Measurements from ENCODE around the gene VIPAS39. TPM values are rescaled to one million over a fixed set of nuclear protein-coding genes. Genes with fewer than 3 reads are reported as not detected.

Gene VIPAS39
- total and polyA plus RNA-seq, 2 of the 13 experiments (the other 11 are each of a cell fraction or from before 2014, with no cell fraction given): 13.3 to 21.5 TPM

DNA sequence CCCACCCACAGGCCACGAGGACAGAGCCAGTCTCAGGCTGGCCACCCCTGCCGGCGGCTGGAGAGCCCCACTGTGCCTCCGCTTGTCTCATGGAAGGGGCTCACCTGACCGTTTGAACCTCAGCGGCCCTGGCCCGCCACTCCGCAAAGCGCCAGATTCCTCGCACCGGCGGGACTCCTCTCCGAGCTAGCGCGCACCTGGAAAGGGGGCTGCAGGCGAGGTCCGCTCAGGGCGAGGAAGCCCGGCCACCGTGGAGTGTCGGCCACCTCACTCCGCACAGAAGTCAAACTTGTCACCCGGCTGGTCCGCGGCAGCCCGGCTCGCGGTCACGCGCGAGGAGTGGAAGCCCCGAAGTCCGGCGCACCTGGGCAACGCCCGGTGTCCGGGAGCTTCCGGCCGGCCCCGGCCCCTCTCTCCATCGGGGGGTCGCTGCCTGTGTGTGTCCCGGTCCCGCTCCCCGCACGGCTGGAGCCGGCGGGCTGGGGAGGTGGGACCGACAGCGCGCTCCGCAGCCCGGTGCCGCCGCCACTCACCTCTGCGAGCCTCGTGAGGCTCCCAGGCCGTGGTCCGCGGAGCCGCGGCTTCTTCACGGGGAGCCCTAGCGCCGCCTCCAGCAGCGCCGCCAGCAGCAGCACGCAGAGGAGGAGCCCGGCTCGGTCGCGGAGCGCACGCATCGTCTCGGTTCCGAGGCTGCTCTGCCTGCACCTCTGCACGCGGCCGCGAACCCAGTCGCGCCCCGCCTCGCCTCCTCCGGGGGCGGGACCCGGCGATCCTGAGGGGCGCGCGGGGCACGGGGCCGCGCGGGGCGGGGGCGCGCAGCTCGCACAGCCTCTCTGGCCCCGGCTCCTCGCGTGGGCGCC is 40.9 kb upstream of the VIPAS39 start, which contains the start of gene ISM2 (continued):
- TF ChIP-seq KMT2B (CRISPR knock-in tag; IDR thresholded peaks at IDR 0.05) (no peak), HIC2 (CRISPR knock-in tag; IDR thresholded peaks at IDR 0.05; ENCODE audit: low read depth) (0 out of 2 replicates have a peak, but pooled peaks have one; percentile 21), SKI (IDR thresholded peaks at IDR 0.05; ENCODE audit: partially characterized antibody) (no peak), ATF7-NPFF (CRISPR knock-in tag; IDR thresholded peaks at IDR 0.05; ENCODE audit: low read depth) (peak; percentile 66; the same call in 1 of the 2 replicates), ZNF607 (CRISPR knock-in tag; IDR thresholded peaks at IDR 0.05; ENCODE audit: borderline replicate concordance) (peak; percentile 66), GABPB1 (CRISPR knock-in tag; IDR thresholded peaks at IDR 0.05) (peak; percentile 64; the same call in 1 of the 2 replicates), PRMT3 (CRISPR knock-in tag; IDR thresholded peaks at IDR 0.05; ENCODE audit: borderline replicate concordance, low read depth) (peak; percentile 96; the same call in 1 of the 2 replicates), ZNF790 (CRISPR knock-in tag; IDR thresholded peaks at IDR 0.05; ENCODE audit: borderline replicate concordance) (peak; percentile 58; the same call in 1 of the 2 replicates), ZMAT3 (CRISPR knock-in tag; conservative IDR thresholded peaks at IDR 0.05) (peak; percentile 76; the same call in 1 of the 2 replicates), MEIS2 (CRISPR knock-in tag; IDR thresholded peaks at IDR 0.05) (peak; percentile 76)
- TF ChIP-seq, protein P1, sequence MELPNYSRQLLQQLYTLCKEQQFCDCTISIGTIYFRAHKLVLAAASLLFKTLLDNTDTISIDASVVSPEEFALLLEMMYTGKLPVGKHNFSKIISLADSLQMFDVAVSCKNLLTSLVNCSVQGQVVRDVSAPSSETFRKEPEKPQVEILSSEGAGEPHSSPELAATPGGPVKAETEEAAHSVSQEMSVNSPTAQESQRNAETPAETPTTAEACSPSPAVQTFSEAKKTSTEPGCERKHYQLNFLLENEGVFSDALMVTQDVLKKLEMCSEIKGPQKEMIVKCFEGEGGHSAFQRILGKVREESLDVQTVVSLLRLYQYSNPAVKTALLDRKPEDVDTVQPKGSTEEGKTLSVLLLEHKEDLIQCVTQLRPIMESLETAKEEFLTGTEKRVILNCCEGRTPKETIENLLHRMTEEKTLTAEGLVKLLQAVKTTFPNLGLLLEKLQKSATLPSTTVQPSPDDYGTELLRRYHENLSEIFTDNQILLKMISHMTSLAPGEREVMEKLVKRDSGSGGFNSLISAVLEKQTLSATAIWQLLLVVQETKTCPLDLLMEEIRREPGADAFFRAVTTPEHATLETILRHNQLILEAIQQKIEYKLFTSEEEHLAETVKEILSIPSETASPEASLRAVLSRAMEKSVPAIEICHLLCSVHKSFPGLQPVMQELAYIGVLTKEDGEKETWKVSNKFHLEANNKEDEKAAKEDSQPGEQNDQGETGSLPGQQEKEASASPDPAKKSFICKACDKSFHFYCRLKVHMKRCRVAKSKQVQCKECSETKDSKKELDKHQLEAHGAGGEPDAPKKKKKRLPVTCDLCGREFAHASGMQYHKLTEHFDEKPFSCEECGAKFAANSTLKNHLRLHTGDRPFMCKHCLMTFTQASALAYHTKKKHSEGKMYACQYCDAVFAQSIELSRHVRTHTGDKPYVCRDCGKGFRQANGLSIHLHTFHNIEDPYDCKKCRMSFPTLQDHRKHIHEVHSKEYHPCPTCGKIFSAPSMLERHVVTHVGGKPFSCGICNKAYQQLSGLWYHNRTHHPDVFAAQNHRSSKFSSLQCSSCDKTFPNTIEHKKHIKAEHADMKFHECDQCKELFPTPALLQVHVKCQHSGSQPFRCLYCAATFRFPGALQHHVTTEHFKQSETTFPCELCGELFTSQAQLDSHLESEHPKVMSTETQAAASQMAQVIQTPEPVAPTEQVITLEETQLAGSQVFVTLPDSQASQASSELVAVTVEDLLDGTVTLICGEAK (IDR thresholded peaks at IDR 0.05): no peak
- TF ChIP-seq, protein P1 (CRISPR knock-in tag; IDR thresholded peaks at IDR 0.05): peak; percentile 29; the same call in 1 of the 2 replicates
- TF ChIP-seq, protein P2, sequence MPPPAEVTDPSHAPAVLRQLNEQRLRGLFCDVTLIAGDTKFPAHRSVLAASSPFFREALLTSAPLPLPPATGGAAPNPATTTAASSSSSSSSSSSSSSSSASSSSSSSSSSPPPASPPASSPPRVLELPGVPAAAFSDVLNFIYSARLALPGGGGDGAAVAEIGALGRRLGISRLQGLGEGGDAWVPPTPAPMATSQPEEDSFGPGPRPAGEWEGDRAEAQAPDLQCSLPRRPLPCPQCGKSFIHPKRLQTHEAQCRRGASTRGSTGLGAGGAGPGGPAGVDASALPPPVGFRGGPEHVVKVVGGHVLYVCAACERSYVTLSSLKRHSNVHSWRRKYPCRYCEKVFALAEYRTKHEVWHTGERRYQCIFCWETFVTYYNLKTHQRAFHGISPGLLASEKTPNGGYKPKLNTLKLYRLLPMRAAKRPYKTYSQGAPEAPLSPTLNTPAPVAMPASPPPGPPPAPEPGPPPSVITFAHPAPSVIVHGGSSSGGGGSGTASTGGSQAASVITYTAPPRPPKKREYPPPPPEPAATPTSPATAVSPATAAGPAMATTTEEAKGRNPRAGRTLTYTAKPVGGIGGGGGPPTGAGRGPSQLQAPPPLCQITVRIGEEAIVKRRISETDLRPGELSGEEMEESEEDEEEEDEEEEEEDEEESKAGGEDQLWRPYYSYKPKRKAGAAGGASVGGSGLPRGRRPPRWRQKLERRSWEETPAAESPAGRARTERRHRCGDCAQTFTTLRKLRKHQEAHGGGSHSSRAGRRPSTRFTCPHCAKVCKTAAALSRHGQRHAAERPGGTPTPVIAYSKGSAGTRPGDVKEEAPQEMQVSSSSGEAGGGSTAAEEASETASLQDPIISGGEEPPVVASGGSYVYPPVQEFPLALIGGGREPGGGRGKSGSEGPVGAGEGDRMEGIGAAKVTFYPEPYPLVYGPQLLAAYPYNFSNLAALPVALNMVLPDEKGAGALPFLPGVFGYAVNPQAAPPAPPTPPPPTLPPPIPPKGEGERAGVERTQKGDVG (CRISPR knock-in tag; IDR thresholded peaks at IDR 0.05; ENCODE audit: borderline replicate concordance): no peak
